Left renal pelvis (tissue), 4 donors: Measurements from ENCODE around the gene C16orf95. TPM values are rescaled to one million over a fixed set of nuclear protein-coding genes. Genes with fewer than 3 reads are reported as not detected.
A peak's percentile ranks its signal among the peaks of the same experiment; 100 is the strongest.

ENCODE experiments used
- DNase-seq, 4 donors: peaks; one replicate each; pipeline ENCODE4 v3.0.0-alpha.2; 2013; ENCODE audit warnings: low read depth in 4 of 4, low spot score in 3 of 4
- polyA plus RNA-seq, 4 donors: library from polyadenylated mRNA; unstranded; fragments of 120-200 nt; gene quantifications; one replicate each; pipeline ENCODE4 v1.2.1, GENCODE V29; 2013; ENCODE audit not compliant: insufficient read length in 4 of 4

Gene C16orf95
- polyA plus RNA-seq, 4 donors = 2.5 to 4.2 (median 3.8) TPM

- no peak for DNase-seq
Measured at GRCh38 chr16:87319997-87320491, 2.9 kb upstream of the C16orf95 start.

GRCh38 chr16:87319011-87319410 lies 1.8 kb upstream of the C16orf95 start:
- no peak for DNase-seq

- peak in 3 of 4 donors; percentile 19 to 26 (median 23) for DNase-seq
Measured at GRCh38 chr16:87317750-87318644, 805 bp upstream of the C16orf95 start.

GRCh38 chr16:87316450-87316922 lies 706 bp downstream of the C16orf95 start:
- DNase-seq = no peak

GRCh38 chr16:87314990-87315420 lies 2.2 kb downstream of the C16orf95 start:
- DNase-seq = no peak

- DNase-seq = no peak
Measured at GRCh38 chr16:87312008-87312407, 5.2 kb downstream of the C16orf95 start.

GRCh38 chr16:87311387-87311786 lies 5.8 kb downstream of the C16orf95 start:
- DNase-seq = no peak

- DNase-seq = no peak
Measured at GRCh38 chr16:87310610-87311009, 6.6 kb downstream of the C16orf95 start.

- DNase-seq = no peak
Measured at GRCh38 chr16:87309620-87310525, 7.3 kb downstream of the C16orf95 start.

GRCh38 chr16:87308826-87309225 lies 8.4 kb downstream of the C16orf95 start:
- no peak for DNase-seq

GRCh38 chr16:87306516-87306915 lies 10.7 kb downstream of the C16orf95 start:
- no peak for DNase-seq

- DNase-seq = no peak
Measured at GRCh38 chr16:87305505-87306391, 11.4 kb downstream of the C16orf95 start.

- DNase-seq = no peak
Measured at GRCh38 chr16:87304951-87305350, 12.2 kb downstream of the C16orf95 start.

GRCh38 chr16:87303962-87304521 lies 13.2 kb downstream of the C16orf95 start:
- no peak for DNase-seq

- no peak for DNase-seq
Measured at GRCh38 chr16:87303431-87303930, 13.7 kb downstream of the C16orf95 start.

- no peak for DNase-seq
Measured at GRCh38 chr16:87298857-87299465, 18.2 kb downstream of the C16orf95 start.

GRCh38 chr16:87297918-87298631 lies 19.1 kb downstream of the C16orf95 start:
- no peak for DNase-seq

- no peak for DNase-seq
Measured at GRCh38 chr16:87297407-87297806, 19.8 kb downstream of the C16orf95 start.
